ENCODE data around the gene RUSC2. TPM values are rescaled to one million over a fixed set of nuclear protein-coding genes. Genes with fewer than 3 reads are reported as not detected.
"Not testable (repeated sequence)": the region's sequence is repeated elsewhere in the genome, so short reads cannot be mapped to it uniquely, and the experiment has no call there.

Gene RUSC2
- total RNA-seq, 4 donors from 2014 or later: 3.0 to 17.3 (median 5.5) TPM

- H3K27ac ChIP-seq: peak overlapping the region in 1 of 4 donors; percentile 56
- no peak overlapping the region for H3K4me3 ChIP-seq
- TF ChIP-seq POLR2A (IDR thresholded peaks at IDR 0.05) (no peak), CTCF (IDR thresholded peaks at IDR 0.05) (no peak)
- DNase-seq: no peak
- no peaks in the 10 kb centered on the region for H3K27me3 ChIP-seq
- H3K36me3 ChIP-seq: no peaks in the 10 kb centered on the region
- H3K4me1 ChIP-seq: peaks cover 0 to 21% (median 0%) of the 10 kb centered on the region in 4 donors
- no peaks in the 10 kb centered on the region for H3K9me3 ChIP-seq
Observed at GRCh38 chr9:35520364-35520710, 30.4 kb downstream of the RUSC2 start.

GRCh38 chr9:35521708-35522107 is 31.8 kb downstream of the RUSC2 start:
- H3K27ac ChIP-seq: peak overlapping the region in 1 of 4 donors; percentile 37
- H3K9me3 ChIP-seq: no peaks in the 10 kb centered on the region
- H3K36me3 ChIP-seq: no peaks in the 10 kb centered on the region
- DNase-seq: no peak
- no peak overlapping the region for H3K4me3 ChIP-seq
- H3K4me1 ChIP-seq: peaks cover 0 to 21% (median 0%) of the 10 kb centered on the region in 4 donors
- H3K27me3 ChIP-seq: no peaks in the 10 kb centered on the region
- TF ChIP-seq CTCF (IDR thresholded peaks at IDR 0.05) (no peak), POLR2A (IDR thresholded peaks at IDR 0.05) (no peak)

- no peaks in the 10 kb centered on the region for H3K9me3 ChIP-seq
- H3K27me3 ChIP-seq: no peaks in the 10 kb centered on the region
- H3K27ac ChIP-seq: peak overlapping the region in 1 of 4 donors; percentile 37
- H3K4me3 ChIP-seq: no peak overlapping the region
- no peaks in the 10 kb centered on the region for H3K36me3 ChIP-seq
- H3K4me1 ChIP-seq: peaks cover 0 to 21% (median 0%) of the 10 kb centered on the region in 4 donors
- no peak for DNase-seq
- no peak for TF ChIP-seq CTCF (IDR thresholded peaks at IDR 0.05)
- no peak for TF ChIP-seq POLR2A (IDR thresholded peaks at IDR 0.05)
Observed at GRCh38 chr9:35522187-35522586, 32.3 kb downstream of the RUSC2 start.

- TF ChIP-seq CTCF (IDR thresholded peaks at IDR 0.05) (no peak), POLR2A (IDR thresholded peaks at IDR 0.05) (no peak)
- no peaks in the 10 kb centered on the region for H3K36me3 ChIP-seq
- H3K4me1 ChIP-seq: peaks cover 0 to 21% (median 0%) of the 10 kb centered on the region in 4 donors
Observed at GRCh38 chr9:35522700-35523099, 32.8 kb downstream of the RUSC2 start.

GRCh38 chr9:35523556-35523955 is 33.6 kb downstream of the RUSC2 start:
- not testable (repeated sequence) for H3K27me3 ChIP-seq, H3K27ac ChIP-seq, DNase-seq, H3K9me3 ChIP-seq, H3K4me3 ChIP-seq, H3K36me3 ChIP-seq
- peaks cover 0 to 18% (median 0%) of the 10 kb centered on the region in 4 donors for H3K4me1 ChIP-seq

More at GRCh38 chr9:35522700-35523099, 32.8 kb downstream of the RUSC2 start:
- Histone ChIP-seq H3K4me3 (no peak overlapping the region), H3K27ac (no peak overlapping the region), H3K27me3 (no peaks in the 10 kb centered on the region), H3K9me3 (no peaks in the 10 kb centered on the region)
- no peak for DNase-seq

- Histone ChIP-seq H3K27me3 (no peaks in the 10 kb centered on the region), H3K27ac (peak overlapping the region in 2 of 4 donors; percentile 8 to 31), H3K36me3 (no peaks in the 10 kb centered on the region), H3K4me1 (peaks cover 0 to 5% (median 0%) of the 10 kb centered on the region in 4 donors), H3K4me3 (no peak overlapping the region), H3K9me3 (no peaks in the 10 kb centered on the region)
- no peak for DNase-seq
- TF ChIP-seq POLR2A (IDR thresholded peaks at IDR 0.05) (no peak), CTCF (IDR thresholded peaks at IDR 0.05) (no peak)
Observed at GRCh38 chr9:35526087-35526801, 36.3 kb downstream of the RUSC2 start.
